Neural cell (in vitro differentiated cells): Measurements from ENCODE around the gene LRCOL1. TPM values are rescaled to one million over a fixed set of nuclear protein-coding genes. Genes with fewer than 3 reads are reported as not detected.
"Not testable (repeated sequence)": the region's sequence is repeated elsewhere in the genome, so short reads cannot be mapped to it uniquely, and the experiment has no call there.

ENCODE experiments used
- H2AFZ ChIP-seq: fragments of 200-600, 300-800 bp; sonication (generic), shearing (Covaris generic); 2 replicates; pipeline ENCODE4 v1.6.0; 2014; ENCODE audit warnings: low read depth, mild to moderate bottlenecking, antibody characterized with exemption, low read length, moderate library complexity
- H3F3A ChIP-seq: fragments of 200-600 bp; shearing (Covaris generic); 2 replicates; pipeline ENCODE4 v1.6.1; 2016; ENCODE audit warnings: mild to moderate bottlenecking, moderate library complexity, mixed read lengths, antibody characterized with exemption, low read length; ENCODE audit not compliant: insufficient read depth, poor library complexity, severe bottlenecking
- H3K27ac ChIP-seq: fragments of 200-600, 300-800 bp; sonication (generic), shearing (Covaris generic); 2 replicates; pipeline ENCODE4 v1.5.1; 2014; ENCODE audit warnings: mild to moderate bottlenecking, low read length, moderate library complexity
- H3K27me3 ChIP-seq: fragments of 300-800, 200-600 bp; sonication (generic), shearing (Covaris generic); 2 replicates; pipeline ENCODE4 v1.6.0; 2014; ENCODE audit warnings: mild to moderate bottlenecking, low read depth, low read length, moderate library complexity; ENCODE audit not compliant: insufficient read depth
- H3K36me3 ChIP-seq: fragments of 300-800, 200-600 bp; sonication (generic), shearing (Covaris generic); 2 replicates; pipeline ENCODE4 v1.5.1; 2014; ENCODE audit warnings: mild to moderate bottlenecking, antibody characterized with exemption, low read length, moderate library complexity; ENCODE audit not compliant: insufficient read depth
- H3K4me2 ChIP-seq: fragments of 300-800, 200-600 bp; sonication (generic), shearing (Covaris generic); 2 replicates; pipeline ENCODE4 v1.6.0; 2014; ENCODE audit warnings: mild to moderate bottlenecking, low read length
- H3K4me3 ChIP-seq: fragments of 300-800, 200-600 bp; sonication (generic), shearing (Covaris generic); 2 replicates; pipeline ENCODE4 v1.5.1; 2014; ENCODE audit warnings: mild to moderate bottlenecking, low read length, moderate library complexity
- H3K79me2 ChIP-seq: fragments of 200-600 bp; shearing (Covaris generic); replicated peaks from 2 replicates; pipeline ENCODE4 v1.6.0; 2014; ENCODE audit warnings: mild to moderate bottlenecking, low read length, moderate library complexity; ENCODE audit not compliant: insufficient read depth
- H3K9ac ChIP-seq: fragments of 300-800, 200-600 bp; sonication (generic), shearing (Covaris generic); 2 replicates; pipeline ENCODE4 v1.6.1; 2016; ENCODE audit warnings: mild to moderate bottlenecking, low read length, mixed read lengths
- H3K9me2 ChIP-seq: fragments of 200-600 bp; shearing (Covaris generic); 2 replicates; pipeline ENCODE4 v1.6.1; 2016; ENCODE audit warnings: mild to moderate bottlenecking, low read length, mixed read lengths; ENCODE audit not compliant: insufficient read depth
- H3K9me3 ChIP-seq: fragments of 200-600, 300-800 bp; sonication (generic), shearing (Covaris generic); 2 replicates; pipeline ENCODE4 v1.6.1; 2016; ENCODE audit warnings: mild to moderate bottlenecking, mixed run types, low read length, moderate library complexity, mixed read lengths
- H4K20me1 ChIP-seq: fragments of 200-600 bp; shearing (Covaris generic); 2 replicates; pipeline ENCODE4 v1.6.1; 2016; ENCODE audit warnings: mild to moderate bottlenecking, mixed run types; ENCODE audit not compliant: insufficient read depth
- CTCF ChIP-seq: fragments of 450-650 bp; IDR thresholded peaks from 2 replicates; pipeline ENCODE4 v1.5.1; 2014; ENCODE audit warnings: antibody characterized with exemption, mild to moderate bottlenecking, moderate library complexity; ENCODE audit not compliant: poor library complexity, severe bottlenecking
- EP300 ChIP-seq: fragments of 450-650 bp; conservative IDR thresholded peaks from 2 replicates; pipeline ENCODE4 v1.6.1; 2014; ENCODE audit warnings: antibody characterized with exemption, mild to moderate bottlenecking, moderate library complexity; ENCODE audit not compliant: poor library complexity, severe bottlenecking
- EZH2 ChIP-seq: fragments of 200-600, 300-800 bp; shearing (Covaris generic), sonication (generic); IDR thresholded peaks from 2 replicates; pipeline ENCODE4 v1.6.1; 2014; ENCODE audit warnings: antibody characterized with exemption, low read length, borderline replicate concordance, mild to moderate bottlenecking; ENCODE audit not compliant: insufficient read depth, poor library complexity, severe bottlenecking
- RAD21 ChIP-seq: fragments of 450-650 bp; conservative IDR thresholded peaks from 2 replicates; pipeline ENCODE4 v1.6.1; 2014; ENCODE audit warnings: antibody characterized with exemption, mild to moderate bottlenecking, moderate library complexity
- REST ChIP-seq: IDR thresholded peaks from 2 replicates; pipeline ENCODE4 v1.6.1; 2012; ENCODE audit warnings: borderline replicate concordance
- SMC3 ChIP-seq: fragments of 450-650 bp; conservative IDR thresholded peaks from 2 replicates; pipeline ENCODE4 v1.6.1; 2014; ENCODE audit warnings: antibody characterized with exemption, mild to moderate bottlenecking, moderate library complexity; ENCODE audit not compliant: poor library complexity
- TAF1 ChIP-seq: IDR thresholded peaks from 2 replicates; pipeline ENCODE4 v1.6.1; 2012; ENCODE audit warnings: low read depth
- polyA plus RNA-seq: library from polyadenylated mRNA; depleted of rRNA; stranded (reverse); fragments of >200 nt; gene quantifications from 2 replicates; pipeline ENCODE4 v1.2.3, GENCODE V29; 2014

Gene LRCOL1
- polyA plus RNA-seq, 1 donor from 2014 or later: not detected

GRCh38 chr12:132600048-132601032, 10.0 kb downstream of the LRCOL1 start:
- H3K4me3 ChIP-seq: no peak overlapping the region

GRCh38 chr12:132599502-132599901, 10.9 kb downstream of the LRCOL1 start:
- H3K79me2 ChIP-seq, H3K4me2 ChIP-seq, H3F3A ChIP-seq, H4K20me1 ChIP-seq, H3K9me2 ChIP-seq, H2AFZ ChIP-seq, H3K9ac ChIP-seq, H3K4me3 ChIP-seq, H3K27ac ChIP-seq, H3K36me3 ChIP-seq, H3K9me3 ChIP-seq, H3K27me3 ChIP-seq: not testable (repeated sequence)

More at GRCh38 chr12:132600048-132601032, 10.0 kb downstream of the LRCOL1 start:
- Histone ChIP-seq H3K36me3 (no peaks in the 10 kb centered on the region), H3K4me2 (no peak overlapping the region), H3K27me3 (no peaks in the 10 kb centered on the region), H3F3A (peaks cover 4% of the 10 kb centered on the region), H3K9ac (no peak overlapping the region), H3K27ac (no peak overlapping the region), H2AFZ (no peak overlapping the region), H3K79me2 (no peaks in the 10 kb centered on the region), H3K9me2 (no peaks in the 10 kb centered on the region), H4K20me1 (no peaks in the 10 kb centered on the region), H3K9me3 (no peaks in the 10 kb centered on the region)
- TF ChIP-seq SMC3: no peak
- TF ChIP-seq EP300: no peak
- no peak for TF ChIP-seq TAF1
- TF ChIP-seq RAD21: no peak
- TF ChIP-seq REST: no peak
- TF ChIP-seq CTCF: peak; percentile 18
- TF ChIP-seq EZH2: no peak
